Measurements from ENCODE around the gene TOP2B.

GRCh38 chr3:25586167-25586505, 78.6 kb downstream of the TOP2B start:
- TF ChIP-seq, protein P1, sequence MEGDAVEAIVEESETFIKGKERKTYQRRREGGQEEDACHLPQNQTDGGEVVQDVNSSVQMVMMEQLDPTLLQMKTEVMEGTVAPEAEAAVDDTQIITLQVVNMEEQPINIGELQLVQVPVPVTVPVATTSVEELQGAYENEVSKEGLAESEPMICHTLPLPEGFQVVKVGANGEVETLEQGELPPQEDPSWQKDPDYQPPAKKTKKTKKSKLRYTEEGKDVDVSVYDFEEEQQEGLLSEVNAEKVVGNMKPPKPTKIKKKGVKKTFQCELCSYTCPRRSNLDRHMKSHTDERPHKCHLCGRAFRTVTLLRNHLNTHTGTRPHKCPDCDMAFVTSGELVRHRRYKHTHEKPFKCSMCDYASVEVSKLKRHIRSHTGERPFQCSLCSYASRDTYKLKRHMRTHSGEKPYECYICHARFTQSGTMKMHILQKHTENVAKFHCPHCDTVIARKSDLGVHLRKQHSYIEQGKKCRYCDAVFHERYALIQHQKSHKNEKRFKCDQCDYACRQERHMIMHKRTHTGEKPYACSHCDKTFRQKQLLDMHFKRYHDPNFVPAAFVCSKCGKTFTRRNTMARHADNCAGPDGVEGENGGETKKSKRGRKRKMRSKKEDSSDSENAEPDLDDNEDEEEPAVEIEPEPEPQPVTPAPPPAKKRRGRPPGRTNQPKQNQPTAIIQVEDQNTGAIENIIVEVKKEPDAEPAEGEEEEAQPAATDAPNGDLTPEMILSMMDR (conservative IDR thresholded peaks at IDR 0.05; ENCODE audit: low read depth in 2 of 2): no peak
- TF ChIP-seq REST (IDR thresholded peaks at IDR 0.05; ENCODE audit: unreplicated experiment): no peak
- TF ChIP-seq, protein P2, sequence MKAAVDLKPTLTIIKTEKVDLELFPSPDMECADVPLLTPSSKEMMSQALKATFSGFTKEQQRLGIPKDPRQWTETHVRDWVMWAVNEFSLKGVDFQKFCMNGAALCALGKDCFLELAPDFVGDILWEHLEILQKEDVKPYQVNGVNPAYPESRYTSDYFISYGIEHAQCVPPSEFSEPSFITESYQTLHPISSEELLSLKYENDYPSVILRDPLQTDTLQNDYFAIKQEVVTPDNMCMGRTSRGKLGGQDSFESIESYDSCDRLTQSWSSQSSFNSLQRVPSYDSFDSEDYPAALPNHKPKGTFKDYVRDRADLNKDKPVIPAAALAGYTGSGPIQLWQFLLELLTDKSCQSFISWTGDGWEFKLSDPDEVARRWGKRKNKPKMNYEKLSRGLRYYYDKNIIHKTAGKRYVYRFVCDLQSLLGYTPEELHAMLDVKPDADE (IDR thresholded peaks at IDR 0.05): no peak
- no peak for TF ChIP-seq EZH2phosphoT487 (IDR thresholded peaks at IDR 0.05; ENCODE audit: unreplicated experiment)
- no peak for TF ChIP-seq EZH2 (IDR thresholded peaks at IDR 0.05; ENCODE audit: low read depth, unreplicated experiment)

Measured in GM23338 (cell line).